DMS153 treated with DMSO at 0.1 percent for 48 hours (cell line): Measurements from ENCODE around the gene NUDT15.
"Not testable (repeated sequence)": the region's sequence is repeated elsewhere in the genome, so short reads cannot be mapped to it uniquely, and the experiment has no call there.

Source experiments
- DNase-seq: peaks from one replicate; lab custom pipeline; 2025; ENCODE audit not compliant: unreplicated experiment; lab: John Stamatoyannopoulos, UW

Gene NUDT15

DNA sequence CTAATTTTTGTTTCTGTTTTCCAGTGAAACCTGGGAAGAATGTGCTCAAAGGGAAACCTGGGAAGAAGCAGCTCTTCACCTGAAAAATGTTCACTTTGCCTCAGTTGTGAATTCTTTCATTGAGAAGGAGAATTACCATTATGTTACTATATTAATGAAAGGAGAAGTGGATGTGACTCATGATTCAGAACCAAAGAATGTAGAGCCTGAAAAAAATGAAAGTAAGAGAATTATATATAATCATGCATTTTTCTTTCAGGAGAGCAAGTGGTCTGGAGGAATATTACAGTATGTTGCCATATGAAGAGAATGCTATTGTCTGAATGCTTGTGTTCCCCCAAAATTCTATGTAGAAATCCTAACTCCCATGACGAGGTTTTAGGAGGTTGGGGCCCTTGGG, 3.4 kb downstream of the NUDT15 start:
- DNase-seq, result no peak

DNA sequence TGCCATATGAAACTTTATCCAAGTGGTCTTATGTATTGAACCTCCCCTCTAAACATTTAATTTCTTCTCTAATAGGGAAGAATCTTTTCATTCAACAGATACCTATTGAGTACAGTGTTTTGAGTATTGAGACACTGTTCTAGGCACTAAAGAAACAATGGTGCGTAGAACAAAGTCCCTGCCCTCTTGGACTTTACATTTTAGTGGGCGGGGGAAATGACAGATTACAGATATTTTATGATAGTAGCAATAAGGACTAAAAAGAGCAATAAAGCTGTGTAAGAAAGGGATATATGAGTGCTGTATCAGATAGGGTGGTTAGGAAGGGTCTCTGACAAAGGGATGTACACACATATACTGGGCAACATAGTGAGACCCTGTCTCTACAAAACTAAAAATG, 5.4 kb downstream of the NUDT15 start:
- no peak for DNase-seq

DNA sequence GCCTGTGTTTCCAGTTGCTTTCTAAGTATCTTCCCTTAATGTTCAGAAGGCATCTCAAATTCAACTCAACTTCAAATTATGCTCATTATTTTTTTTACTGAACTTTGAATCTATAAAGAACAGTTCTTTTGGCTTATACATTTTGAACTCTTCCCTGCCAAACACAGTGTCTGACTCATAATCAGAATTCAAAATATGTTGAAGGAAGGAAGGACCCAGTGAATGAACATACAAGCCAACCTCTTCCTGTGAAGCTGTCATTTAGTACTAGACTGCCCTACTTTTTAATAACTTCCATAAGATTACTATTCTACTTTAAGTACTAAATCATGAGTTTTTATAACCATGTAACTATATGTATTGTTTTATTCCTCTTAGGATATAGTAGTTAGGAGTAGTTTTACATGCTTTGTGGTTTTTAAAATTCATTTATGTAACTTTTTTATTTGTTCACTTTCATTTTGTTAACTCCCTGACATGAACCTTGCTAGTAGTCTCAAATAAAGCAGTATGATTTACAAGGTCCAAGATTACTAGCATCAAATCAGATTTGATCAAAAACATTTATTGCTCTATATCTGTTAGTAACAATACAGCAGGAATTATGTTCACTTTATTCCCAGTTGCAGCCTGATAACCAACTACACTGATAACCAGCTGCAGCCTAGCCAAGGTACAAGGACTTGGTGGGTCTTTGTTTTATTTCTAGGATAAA, 6.4 kb downstream of the NUDT15 start:
- DNase-seq, result no peak

DNA sequence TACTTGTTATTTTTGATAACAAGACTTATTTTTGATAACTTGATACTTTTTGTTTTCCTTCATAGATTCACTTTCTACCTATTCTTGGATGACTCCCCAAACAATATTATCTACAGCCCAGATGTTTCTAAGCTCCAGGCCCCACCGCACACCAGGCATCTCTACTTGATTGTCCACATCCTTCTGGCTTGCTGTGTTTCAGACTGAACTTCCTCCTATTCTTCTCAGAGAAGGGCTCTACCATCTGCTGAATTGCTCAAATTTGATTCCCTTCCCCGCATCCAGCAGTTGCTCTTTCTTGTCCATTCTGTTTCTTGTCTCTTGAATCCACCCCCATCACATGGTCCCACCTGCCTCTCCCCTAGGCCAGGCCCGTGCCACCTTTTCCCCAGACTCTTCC, 13.0 kb downstream of the NUDT15 start:
- DNase-seq, result no peak

DNA sequence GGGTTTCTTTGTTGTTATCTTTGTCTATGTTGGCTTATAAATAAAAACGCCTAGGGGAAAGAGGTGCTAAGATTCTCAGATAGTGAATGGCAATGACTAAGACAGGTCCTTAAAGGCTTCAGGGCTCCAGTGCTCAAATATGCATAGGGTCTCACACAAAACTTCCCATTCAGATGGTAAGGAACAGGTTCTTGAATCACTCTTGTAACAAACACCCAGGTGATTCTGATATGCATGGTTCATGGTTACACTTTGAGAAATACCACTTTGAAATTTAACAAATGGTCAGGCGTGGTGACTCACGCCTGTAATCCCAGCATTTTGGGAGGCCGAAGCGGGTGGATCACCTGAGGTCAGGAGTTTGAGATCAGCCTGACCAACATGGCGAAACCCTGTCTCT, 17.1 kb downstream of the NUDT15 start:
- no peak for DNase-seq

DNA sequence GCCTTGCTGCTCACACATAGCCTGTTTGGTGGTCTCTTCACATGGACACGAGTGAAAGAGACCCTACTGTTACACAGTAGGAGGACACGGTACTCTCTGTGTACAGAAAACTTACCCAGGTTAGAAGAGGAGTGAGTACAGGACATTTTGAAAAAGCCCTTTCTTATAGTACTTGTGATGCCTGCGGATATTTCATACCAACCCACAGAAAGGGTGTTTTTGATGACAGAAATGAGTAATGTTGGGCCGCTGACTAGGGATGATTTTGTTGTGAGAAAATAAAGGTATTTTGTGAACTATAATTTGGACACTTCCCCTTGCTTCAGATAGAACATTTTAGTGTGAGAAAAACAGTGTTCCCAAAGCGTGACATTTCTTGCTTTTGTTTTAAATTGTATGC, 18.2 kb downstream of the NUDT15 start:
- no peak for DNase-seq

DNA sequence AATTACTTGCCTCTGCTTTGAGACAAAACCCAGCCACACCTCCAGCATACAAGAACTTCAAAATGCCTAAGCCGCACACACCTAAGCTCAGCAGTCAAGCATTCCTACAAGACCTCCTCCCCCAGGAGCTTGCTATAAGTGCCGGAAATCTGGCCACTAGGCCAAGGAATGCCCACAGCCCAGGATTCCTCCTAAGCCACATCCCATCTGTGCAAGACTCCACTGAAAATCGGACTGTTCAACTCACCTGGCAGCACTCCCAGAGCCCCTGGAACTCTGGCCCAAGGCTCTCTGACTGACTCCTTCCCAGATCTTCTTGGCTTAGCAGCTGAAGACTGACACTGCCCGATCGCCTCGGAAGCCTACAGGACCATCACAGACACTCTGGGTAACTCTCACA, 21.0 kb downstream of the NUDT15 start:
- DNase-seq, result not testable (repeated sequence)

DNA sequence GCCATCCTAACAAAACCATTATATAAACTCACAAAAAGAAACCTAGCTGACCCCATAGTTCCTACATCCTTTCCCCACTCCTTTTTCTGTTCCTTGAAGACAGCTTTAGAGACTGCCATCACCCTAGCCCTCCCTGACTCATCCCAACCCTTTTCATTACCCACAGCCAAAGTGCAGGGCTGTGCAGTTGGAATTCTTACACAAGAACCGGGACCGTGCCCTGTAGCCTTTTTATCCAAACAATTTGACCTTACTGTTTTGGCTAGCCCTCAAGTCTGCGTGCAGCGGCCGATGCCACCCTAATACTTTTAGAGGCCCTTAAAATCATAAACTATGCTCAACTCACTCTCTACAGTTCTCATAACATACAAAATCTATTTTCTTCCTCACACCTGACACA, 22.4 kb downstream of the NUDT15 start:
- not testable (repeated sequence) for DNase-seq

DNA sequence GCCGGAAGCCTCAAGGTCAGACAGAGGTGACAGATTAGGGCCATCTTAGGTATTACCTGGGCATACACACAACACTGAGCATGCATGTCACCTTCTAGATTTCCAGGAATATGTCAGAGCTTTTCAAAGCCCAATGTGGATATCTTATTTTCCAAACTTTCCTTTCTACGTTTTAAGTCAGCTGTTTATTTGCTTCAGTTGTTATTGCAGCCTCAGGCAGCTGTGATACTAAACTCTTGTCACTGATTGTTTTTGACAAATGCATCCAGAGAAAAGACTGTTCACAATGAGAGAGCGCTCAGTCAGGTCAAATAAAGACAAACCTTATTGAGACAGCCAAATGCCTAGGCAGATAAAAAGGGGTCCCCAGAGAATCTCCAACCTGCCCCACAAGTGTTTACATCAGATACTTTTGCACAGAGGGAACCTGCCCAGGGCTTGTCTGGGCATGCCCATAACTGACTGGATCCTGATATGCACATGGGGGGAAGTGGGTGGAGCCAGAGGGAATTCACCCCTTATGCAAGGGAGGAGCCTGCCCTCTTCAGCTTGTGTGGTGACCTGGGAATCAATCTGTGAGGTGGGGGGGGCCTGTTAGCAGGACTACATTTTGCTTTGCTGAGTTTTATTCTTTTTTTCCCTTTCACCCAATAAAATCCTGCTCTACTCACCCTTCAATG, 28.9 kb downstream of the NUDT15 start:
- no peak for DNase-seq

DNA sequence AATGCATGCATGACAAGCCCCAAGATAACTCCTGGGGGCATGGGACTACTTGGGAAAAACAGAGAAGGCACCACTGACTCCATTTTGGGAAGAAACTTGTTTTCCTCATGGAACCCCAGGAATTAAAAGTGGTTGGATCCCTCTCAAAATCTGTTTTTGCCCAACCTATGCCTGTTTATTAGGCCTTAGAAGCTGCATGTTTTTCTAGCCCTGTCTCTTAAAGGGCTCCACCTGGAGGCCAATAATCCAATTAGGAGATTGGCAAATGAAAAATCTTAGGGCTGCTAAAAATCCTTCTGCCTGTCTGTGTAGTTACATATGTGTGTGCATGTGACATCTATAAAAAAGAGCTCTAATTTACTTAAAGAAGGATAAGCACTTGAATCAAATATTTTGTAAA, 30.5 kb downstream of the NUDT15 start:
- DNase-seq, result no peak

DNA sequence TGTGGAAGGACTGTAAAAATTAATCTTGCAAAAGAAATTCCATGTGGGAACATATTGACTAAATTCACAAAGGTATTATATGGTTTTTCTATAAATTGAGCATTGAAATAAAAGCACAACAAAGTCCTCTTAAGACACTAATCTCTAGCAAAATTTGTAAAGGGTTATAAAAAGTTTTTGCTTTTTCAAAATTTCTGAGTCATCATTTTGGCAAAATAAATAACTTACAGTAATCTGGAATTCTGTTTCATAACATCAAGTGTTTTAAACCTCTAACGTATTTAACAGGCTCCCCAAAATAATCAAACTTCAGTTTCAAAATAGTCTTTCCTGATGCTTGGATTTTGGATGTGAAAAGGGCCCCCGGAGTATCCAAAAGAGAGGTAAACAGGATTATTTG, 31.4 kb downstream of the NUDT15 start:
- no peak for DNase-seq

DNA sequence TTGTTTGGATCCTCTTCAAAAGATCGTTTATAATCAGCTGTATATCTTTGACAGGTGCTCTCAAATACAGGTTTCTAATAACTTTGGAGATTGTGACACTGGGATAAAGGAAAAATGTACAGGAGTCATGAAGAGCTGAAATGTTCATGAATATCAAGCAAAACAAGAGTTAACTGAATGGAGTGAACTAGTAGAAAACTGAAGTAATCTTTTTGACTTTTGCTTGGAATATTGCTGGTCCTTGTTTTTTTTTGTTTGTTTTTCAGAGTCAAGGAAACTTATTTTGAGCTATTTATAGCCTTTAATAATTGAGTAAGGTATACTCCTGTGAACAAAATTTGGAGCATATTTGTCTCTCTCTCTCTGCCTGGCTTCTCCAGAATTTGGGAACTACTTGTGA, 32.0 kb downstream of the NUDT15 start:
- DNase-seq, result no peak

DNA sequence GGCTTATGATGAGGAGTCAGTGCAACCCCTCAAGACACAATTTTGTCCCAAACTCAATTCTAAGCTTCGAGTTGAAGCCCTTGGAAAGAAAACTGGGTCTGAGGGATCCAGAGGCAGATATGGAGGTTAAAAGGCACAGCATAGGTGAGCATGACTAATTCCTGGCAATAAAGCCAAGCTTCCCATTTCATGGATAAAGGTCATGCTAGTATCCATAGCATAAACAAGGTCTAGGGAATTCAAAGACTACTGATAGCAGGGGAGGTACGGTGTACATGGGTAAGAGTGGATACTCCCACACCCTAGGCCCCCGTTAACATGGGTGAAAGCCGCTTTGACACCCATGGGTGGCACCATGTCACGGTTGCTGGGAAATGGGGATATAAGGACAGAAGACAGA, 33.4 kb downstream of the NUDT15 start:
- DNase-seq, result no peak

DNA sequence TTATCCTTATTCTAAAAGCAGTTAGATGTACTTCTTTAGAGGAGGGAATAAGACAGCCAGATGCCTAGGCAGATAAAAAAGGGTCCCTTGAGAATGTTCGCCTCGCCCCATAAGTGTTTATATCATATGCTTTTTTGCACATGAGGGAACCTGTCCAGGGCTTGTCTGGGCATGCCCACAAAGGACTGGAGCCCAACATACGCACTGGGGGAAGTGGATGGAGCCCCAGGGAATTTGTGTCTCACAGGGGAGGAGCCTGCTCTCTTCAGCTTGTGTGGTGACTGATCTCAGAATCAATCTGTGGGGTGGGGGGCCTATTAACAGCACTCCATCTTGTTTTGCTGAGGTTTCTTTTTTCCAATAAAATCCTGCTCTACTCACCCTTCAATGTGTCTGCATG, 34.8 kb downstream of the NUDT15 start:
- DNase-seq, result no peak

DNA sequence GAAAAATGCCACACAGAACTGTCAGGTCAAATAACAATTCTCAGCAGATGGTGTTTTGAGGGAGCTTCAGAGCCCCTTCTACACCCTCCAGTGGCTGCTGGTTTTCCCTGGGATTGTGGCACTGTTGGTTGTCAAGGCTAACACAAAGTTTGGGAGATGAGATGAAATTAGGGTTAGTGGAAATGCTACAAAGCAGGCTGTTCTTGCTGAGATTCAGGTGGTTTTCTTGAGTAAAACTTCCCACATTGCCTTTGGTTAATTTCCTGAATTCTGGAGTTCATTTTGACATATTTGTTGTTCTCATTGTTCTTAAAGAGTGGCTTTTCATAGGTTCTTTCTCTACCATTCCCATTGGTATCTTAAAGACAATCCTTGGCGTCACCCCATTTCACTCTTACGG, 35.3 kb downstream of the NUDT15 start:
- DNase-seq, result no peak

DNA sequence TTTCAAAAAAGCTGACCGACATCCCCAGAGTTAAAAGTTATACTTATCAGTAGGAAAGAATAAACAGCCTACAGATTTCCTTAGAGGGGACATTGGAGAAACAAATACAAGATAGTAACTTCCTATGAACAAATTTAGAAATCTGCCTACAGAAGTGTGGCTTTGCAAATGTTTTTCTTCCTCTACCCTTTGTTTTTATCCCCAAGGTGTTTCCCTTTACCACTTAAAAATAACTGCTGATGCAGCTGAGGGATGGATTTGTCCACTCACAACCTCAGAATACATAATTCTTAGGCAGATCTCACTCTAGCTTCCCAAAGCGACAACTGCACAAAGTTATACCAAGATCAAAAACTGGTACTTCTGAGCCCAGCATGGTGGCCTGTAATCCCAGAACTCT, 36.5 kb downstream of the NUDT15 start:
- DNase-seq, result no peak

DNA sequence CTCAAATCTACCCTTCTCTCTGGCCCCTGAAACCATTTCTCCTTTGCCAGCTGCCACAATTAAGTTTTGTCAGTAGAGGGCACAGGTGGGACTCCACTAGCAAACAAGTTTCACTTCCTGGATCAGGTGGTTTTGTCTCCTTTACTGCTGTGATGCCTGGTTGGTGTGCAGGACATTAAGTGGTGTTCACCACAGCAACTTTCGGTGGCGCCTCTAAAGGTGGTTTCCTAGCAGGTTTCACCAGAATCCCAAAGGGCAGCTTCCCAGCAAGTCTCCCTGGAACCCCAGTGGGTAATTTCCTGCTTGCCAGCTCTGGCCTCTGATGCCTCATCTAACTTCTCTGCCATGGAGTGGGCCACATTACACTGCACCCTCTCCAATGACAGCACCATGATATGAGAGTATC, 40.7 kb downstream of the NUDT15 start:
- no peak for DNase-seq

DNA sequence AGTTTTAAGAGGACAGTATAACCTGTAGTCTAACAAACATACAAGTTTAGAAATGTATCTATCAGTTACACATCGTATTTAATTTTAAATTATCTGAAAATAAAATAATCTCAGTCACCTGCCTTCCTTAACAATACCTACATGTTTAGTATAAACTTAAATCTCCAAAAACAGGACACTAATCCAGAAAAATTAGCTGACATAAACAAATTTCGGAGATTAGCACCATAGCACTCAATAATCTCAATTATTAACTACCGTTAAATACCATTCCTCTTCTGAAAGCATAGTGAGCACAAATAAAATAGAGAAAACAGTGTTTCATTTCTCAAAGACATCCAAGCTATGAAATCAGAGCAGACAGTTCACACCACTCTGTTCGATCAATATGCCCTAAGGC, 44.2 kb downstream of the NUDT15 start:
- DNase-seq, result no peak

DNA sequence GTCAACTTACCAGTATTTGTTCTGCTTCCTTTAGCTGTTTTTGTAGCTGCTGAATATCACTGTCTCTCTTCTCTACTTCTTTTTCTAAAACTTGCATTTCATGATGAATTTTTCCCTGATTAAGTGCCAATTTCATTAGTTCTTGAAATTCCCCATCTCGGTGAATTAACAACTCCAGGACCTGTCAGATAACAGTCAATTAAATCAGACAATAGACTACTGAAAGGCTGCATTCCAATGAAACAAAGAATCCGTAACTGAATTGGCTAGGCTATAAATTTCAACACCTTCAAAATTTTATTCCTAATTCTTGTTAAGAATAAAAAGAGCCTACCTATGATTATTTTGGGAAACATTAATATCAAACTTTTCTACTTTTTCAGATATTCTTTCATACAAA, 48.7 kb downstream of the NUDT15 start:
- no peak for DNase-seq

DNA sequence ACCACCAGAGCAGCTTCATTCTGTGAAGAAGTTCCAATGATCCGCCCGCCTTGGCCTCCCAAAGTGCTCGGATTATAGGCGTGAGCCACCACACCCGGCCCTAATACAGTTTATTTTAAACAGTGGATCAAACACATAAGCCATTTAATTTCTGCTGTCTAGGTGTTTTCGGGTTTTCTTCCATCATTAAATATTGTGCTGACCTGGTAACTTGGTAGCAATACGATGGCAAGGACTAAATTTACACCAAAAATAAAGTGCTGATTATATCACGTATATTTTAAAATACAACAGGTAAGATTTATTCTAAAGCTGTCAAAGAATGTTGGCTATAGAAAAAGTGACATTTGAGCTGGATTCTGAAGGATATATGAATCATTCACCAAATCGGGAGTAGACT, 56.1 kb downstream of the NUDT15 start:
- no peak for DNase-seq

DNA sequence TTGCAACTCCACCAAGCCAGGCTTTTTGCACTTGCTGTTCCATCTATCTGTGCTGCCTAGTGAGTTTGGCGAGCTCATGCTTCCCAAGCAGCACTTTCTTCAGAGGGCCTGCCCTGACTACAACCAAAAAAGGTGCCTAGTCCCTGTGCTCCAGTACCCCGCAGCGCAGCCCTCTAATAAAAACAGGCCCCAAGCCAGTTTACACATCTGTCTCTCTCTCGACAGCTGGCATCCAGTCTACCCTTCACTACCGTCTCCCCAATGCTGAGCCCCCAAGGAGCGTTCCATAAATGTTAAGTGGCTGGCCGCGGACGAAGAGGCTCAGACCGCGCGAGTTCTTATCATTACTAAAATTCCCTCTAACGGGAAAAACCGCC, 56.9 kb downstream of the NUDT15 start:
- no peak for DNase-seq

DNA sequence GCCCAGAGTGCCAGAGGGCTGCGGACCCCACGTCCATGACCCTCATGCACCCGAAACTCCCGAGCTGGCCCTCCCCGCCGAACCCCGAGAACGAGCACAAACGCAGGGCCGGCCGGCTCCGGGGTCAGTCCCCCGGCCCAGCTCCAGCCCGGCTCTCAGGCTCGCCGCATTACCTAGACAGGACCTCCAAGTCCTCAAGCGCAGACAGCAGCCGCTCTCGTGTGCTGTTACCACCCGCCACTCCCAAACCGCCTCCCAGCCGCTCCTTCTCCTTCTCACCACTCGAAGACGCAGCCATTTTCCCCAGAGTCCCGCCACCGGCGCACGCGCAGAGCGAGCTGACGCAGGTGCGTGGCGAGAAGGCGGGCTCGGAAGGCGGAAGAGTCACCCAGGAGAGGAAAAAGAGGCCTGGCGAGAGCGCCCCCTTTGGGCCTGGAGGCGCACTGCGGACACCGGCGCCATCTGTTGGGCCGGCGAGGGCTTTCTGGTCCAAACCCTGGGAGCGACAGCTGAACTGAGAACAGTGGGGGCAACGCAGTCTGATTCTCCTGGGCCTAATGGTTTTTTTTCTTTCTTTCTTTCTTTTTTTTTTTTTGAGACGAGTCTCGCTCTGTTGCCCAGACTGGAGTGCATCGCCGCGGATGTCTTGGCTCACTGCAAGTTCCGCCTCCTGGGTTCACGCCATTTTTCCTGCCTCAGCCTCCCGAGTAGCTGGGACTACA, 57.4 kb downstream of the NUDT15 start, which contains the start of gene MED4:
TSS of gene MED4 (minus strand) at position 324 of the 722 bp plus-strand sequence. CDS start at position 298, 26 bp downstream.
- DNase-seq, result peak; percentile 93
